ENCODE measurements around the gene DYDC1.

DNA sequence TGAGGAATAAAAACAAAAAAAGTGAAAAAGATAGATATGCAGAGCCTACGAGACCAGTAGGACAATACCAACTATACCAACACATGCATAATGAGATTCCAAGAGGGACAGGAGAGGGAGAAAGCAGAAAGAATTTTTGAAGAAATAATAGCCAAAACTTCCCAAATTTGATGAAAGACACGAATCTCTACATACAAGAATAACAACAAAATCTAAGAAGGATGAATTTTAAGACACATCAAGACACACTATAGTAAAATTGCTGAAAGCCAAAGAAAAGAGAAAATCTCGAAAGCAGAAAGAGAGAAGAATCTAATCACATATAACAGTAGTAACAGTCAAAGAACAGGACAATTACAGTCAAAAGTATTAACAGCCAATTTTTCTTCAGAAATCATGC is 59.6 kb downstream of the DYDC1 start:
- TF ChIP-seq, protein P1, sequence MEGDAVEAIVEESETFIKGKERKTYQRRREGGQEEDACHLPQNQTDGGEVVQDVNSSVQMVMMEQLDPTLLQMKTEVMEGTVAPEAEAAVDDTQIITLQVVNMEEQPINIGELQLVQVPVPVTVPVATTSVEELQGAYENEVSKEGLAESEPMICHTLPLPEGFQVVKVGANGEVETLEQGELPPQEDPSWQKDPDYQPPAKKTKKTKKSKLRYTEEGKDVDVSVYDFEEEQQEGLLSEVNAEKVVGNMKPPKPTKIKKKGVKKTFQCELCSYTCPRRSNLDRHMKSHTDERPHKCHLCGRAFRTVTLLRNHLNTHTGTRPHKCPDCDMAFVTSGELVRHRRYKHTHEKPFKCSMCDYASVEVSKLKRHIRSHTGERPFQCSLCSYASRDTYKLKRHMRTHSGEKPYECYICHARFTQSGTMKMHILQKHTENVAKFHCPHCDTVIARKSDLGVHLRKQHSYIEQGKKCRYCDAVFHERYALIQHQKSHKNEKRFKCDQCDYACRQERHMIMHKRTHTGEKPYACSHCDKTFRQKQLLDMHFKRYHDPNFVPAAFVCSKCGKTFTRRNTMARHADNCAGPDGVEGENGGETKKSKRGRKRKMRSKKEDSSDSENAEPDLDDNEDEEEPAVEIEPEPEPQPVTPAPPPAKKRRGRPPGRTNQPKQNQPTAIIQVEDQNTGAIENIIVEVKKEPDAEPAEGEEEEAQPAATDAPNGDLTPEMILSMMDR (IDR thresholded peaks at IDR 0.05; ENCODE audit: insufficient read depth, low read length): no peak
- TF ChIP-seq POLR2AphosphoS5 (IDR thresholded peaks at IDR 0.05; ENCODE audit: low read depth) (no peak), GABPA (IDR thresholded peaks at IDR 0.05; ENCODE audit: low read depth) (no peak)
- TF ChIP-seq, protein P2, sequence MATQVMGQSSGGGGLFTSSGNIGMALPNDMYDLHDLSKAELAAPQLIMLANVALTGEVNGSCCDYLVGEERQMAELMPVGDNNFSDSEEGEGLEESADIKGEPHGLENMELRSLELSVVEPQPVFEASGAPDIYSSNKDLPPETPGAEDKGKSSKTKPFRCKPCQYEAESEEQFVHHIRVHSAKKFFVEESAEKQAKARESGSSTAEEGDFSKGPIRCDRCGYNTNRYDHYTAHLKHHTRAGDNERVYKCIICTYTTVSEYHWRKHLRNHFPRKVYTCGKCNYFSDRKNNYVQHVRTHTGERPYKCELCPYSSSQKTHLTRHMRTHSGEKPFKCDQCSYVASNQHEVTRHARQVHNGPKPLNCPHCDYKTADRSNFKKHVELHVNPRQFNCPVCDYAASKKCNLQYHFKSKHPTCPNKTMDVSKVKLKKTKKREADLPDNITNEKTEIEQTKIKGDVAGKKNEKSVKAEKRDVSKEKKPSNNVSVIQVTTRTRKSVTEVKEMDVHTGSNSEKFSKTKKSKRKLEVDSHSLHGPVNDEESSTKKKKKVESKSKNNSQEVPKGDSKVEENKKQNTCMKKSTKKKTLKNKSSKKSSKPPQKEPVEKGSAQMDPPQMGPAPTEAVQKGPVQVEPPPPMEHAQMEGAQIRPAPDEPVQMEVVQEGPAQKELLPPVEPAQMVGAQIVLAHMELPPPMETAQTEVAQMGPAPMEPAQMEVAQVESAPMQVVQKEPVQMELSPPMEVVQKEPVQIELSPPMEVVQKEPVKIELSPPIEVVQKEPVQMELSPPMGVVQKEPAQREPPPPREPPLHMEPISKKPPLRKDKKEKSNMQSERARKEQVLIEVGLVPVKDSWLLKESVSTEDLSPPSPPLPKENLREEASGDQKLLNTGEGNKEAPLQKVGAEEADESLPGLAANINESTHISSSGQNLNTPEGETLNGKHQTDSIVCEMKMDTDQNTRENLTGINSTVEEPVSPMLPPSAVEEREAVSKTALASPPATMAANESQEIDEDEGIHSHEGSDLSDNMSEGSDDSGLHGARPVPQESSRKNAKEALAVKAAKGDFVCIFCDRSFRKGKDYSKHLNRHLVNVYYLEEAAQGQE (IDR thresholded peaks at IDR 0.05; ENCODE audit: insufficient replicate concordance, low read depth): no peak
